AG09319 (cell line): ENCODE measurements around the gene OMP.

Source experiments
- DNase-seq: peaks from one replicate; pipeline ENCODE4 v3.0.0-alpha.2; 2010; ENCODE audit warnings: low read depth; ENCODE audit errors: extremely low read depth
- CTCF ChIP-seq: IDR thresholded peaks from 2 replicates; pipeline ENCODE4 v1.5.1; 2011; ENCODE audit warnings: low read depth, mild to moderate bottlenecking, inconsistent platforms, low read length, moderate library complexity

Gene OMP

GRCh38 chr11:77144196-77144856 is 41.7 kb downstream of the OMP start:
- TF ChIP-seq CTCF: no peak
- DNase-seq: no peak

GRCh38 chr11:77144857-77145428 is 42.3 kb downstream of the OMP start:
- DNase-seq: no peak
- no peak for TF ChIP-seq CTCF

- DNase-seq: no peak
Observed at GRCh38 chr11:77146261-77147035, 43.8 kb downstream of the OMP start.

DNA sequence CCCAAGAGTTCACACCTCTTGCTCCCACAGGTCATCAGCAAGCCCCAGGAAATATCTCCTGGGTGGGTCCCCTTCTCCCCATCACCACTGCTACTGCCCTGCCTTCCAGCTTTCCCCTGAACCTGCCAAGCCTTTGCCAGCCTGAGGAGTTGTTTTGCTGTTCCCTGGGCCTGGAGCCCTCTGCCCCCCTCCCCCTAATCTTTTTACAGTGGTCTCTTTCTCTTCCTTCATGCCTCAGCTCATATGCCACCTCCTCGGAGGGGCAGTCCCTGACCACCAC is 44.3 kb downstream of the OMP start:
- no peak for DNase-seq
- no peak for TF ChIP-seq CTCF

More at GRCh38 chr11:77146261-77147035, 43.8 kb downstream of the OMP start:
- TF ChIP-seq CTCF: no peak

- no peak for TF ChIP-seq CTCF
- no peak for DNase-seq
Observed at GRCh38 chr11:77147668-77148321, 45.2 kb downstream of the OMP start.

- no peak for TF ChIP-seq CTCF
- DNase-seq: no peak
Observed at GRCh38 chr11:77148963-77149715, 46.5 kb downstream of the OMP start.
